ENCODE results near the gene TFEB.

Gene TFEB

GRCh38 chr6:41648070-41648585 is 87.3 kb downstream of the TFEB start:
- no peak for DNase-seq

- DNase-seq, result no peak
These were observed 88.3 kb downstream of the TFEB start for GRCh38 chr6:41647061-41647511.

- no peak for DNase-seq
These were observed 89.2 kb downstream of the TFEB start for GRCh38 chr6:41646026-41646795.

GRCh38 chr6:41645007-41645618 is 90.3 kb downstream of the TFEB start:
- no peak for DNase-seq

GRCh38 chr6:41644297-41644879 is 91.0 kb downstream of the TFEB start:
- no peak for DNase-seq

- no peak for DNase-seq
These were observed 91.5 kb downstream of the TFEB start for GRCh38 chr6:41643899-41644269.

- no peak for DNase-seq
These were observed 92.2 kb downstream of the TFEB start for GRCh38 chr6:41642960-41643898.

GRCh38 chr6:41642090-41642959 is 93.1 kb downstream of the TFEB start:
- DNase-seq, result no peak

GRCh38 chr6:41641352-41641925 is 94.0 kb downstream of the TFEB start:
- no peak for DNase-seq

- no peak for DNase-seq
These were observed 95.0 kb downstream of the TFEB start for GRCh38 chr6:41640426-41640825.

- no peak for DNase-seq
These were observed 95.5 kb downstream of the TFEB start for GRCh38 chr6:41639809-41640371.

GRCh38 chr6:41638935-41639808 is 96.2 kb downstream of the TFEB start:
- DNase-seq, result no peak

- no peak for DNase-seq
These were observed 97.1 kb downstream of the TFEB start, which contains the start of gene MDFI for GRCh38 chr6:41638002-41638934. TSS of gene MDFI (plus strand) at chr6:41638468. CDS start at chr6:41638750, 282 bp downstream.

GRCh38 chr6:41637194-41638001 is 98.0 kb downstream of the TFEB start:
- DNase-seq, result no peak

GRCh38 chr6:41636833-41637193 is 98.6 kb downstream of the TFEB start:
- no peak for DNase-seq

- DNase-seq, result no peak
These were observed 100.0 kb downstream of the TFEB start for GRCh38 chr6:41635365-41635764.

GRCh38 chr6:41634657-41635056 is 100.8 kb downstream of the TFEB start:
- DNase-seq, result no peak

All from stimulated activated CD4-positive, alpha-beta T cell treated with anti-CD3 and anti-CD28 coated beads, Interleukin-12 subunit alpha, Interleukin-12 subunit beta, amount 100 ng/mL, for 4 hours (primary cell).